HG03520 (cell line): Measurements from ENCODE around the gene FAM110D.

Source experiments
- ATAC-seq: cut with Tn5 transposase; IDR thresholded peaks from one replicate; pipeline ENCODE4 v1.9.1; 2021; ENCODE audit warnings: mild to moderate bottlenecking, moderate library complexity; ENCODE audit not compliant: unreplicated experiment

The FAM110D gene

DNA sequence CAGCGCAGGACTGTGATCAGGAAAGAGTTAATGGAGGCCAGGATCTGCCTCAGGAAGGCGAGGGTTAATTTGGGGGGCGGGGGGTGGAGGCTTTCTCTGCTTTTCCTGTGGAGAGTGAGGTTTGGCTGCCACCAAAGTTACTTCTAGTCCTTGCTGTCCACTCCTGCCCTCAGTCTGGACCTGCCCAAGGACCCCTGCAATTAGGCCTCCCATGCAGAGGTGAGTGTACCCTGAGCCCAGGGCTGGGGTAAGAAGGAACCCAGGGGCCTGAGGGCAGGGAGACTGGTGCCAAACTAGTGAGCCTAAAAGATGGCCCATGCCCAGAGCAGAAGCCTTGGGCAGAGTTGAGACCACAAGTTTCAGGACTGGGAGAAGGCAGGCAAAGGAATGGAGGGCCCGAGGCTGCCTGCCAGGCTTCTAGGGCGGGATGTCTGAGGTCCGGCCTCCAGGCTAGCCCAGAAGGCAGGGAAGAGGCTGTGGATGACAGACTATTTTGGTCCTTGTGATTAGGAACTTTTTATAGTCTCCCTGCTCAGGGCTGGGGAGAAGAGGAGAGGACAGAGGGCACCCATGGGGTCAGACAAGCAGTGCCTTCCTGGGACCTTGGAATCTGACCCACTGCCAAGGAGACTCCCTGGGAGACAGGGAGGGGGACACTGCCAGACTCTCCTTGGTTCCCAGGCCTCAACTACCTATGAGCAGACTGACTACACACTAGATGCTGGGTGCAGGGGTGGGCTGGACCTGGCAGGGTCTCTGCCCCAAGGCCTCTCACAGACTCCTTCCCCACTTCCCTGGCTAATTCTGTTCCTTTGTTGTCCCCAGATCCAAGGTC lies at the start of gene FAM110D:
Gene FAM110D, plus strand, starts transcription at position 172 of the 835 bp plus-strand sequence. CDS start 2,213 bp downstream, outside the sequence.
- no peak for ATAC-seq

DNA sequence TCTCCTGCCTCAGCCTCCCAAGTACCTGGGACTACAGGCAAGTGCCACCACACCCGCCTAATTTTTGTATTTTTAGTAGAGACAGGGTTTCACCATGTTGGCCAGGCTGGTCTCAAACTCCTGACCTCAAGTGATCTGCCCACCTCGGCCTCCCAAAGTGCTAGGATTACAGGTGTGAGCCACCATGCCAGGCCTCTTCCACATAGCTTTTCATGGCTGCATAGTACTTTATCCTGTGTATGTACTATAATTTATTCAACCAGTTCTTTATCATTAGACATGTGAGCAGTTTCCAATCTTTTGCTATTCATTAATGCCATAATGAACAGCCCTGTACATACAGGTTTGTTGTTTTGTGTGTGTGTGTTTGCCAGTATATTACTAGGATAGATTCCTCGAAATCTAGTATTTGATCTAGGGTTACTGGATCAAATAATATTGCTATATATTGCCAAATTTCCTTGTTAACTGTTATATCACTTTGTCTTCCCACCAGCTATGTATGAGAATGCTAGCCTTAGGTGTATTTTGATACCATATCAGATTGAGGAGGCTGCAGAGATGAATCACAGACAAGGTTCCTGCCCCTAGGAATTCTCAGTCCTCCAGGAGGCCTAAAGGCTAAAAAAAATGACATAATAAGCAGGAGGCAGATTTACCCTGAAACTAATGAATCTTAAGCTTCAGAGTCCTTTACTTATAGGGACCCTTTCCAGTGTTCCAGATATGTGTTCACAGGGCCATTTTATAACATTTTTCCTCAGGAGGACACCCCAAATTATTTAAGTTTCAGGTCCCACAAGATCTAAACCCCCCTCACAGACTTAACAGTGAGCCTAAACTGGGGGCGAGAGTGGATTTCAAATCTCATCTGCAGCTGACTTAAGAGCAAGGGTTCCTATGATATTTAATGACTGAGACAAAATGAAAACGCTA lies 49.4 kb upstream of the FAM110D start:
- ATAC-seq: no peak

DNA sequence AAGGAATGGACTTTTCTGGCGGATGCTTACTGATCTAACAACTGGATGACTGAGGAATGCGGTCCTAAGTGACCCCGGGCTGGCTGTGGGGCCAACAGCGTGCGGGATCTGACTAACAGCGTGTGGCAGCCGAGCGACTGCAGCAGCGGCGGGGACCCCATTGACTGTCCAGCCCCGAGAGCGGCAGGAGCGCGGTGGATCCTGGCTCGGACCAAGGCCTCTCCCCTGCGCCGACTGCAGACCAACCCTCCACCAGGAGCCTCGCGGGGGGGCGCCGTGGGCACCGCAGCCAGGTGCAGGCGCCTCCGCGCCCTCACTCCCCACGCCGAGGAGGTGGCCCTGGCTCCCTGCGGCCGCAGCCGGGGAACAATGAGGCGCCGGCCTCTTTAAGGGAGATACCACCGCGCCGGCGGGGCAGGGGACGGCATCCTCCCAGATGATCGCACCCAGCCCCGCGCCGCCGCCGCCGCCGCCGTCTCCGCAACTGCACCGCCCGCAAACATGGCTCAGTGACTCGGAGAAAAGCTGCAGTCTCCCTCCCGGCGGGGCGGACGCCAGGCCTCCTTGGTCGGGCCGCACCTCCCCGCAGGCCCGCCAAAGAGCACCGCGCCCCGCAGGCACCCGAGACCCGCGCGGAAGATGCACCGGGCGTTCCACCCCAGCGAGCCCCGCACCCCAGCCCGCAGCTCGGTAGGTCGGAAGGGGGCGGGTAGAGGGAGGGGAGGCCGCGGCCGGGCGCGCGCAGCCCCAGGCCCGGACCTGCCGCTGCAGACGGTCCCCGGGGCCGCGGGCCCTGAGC lies 47.9 kb upstream of the FAM110D start:
- peak; percentile 34 for ATAC-seq

DNA sequence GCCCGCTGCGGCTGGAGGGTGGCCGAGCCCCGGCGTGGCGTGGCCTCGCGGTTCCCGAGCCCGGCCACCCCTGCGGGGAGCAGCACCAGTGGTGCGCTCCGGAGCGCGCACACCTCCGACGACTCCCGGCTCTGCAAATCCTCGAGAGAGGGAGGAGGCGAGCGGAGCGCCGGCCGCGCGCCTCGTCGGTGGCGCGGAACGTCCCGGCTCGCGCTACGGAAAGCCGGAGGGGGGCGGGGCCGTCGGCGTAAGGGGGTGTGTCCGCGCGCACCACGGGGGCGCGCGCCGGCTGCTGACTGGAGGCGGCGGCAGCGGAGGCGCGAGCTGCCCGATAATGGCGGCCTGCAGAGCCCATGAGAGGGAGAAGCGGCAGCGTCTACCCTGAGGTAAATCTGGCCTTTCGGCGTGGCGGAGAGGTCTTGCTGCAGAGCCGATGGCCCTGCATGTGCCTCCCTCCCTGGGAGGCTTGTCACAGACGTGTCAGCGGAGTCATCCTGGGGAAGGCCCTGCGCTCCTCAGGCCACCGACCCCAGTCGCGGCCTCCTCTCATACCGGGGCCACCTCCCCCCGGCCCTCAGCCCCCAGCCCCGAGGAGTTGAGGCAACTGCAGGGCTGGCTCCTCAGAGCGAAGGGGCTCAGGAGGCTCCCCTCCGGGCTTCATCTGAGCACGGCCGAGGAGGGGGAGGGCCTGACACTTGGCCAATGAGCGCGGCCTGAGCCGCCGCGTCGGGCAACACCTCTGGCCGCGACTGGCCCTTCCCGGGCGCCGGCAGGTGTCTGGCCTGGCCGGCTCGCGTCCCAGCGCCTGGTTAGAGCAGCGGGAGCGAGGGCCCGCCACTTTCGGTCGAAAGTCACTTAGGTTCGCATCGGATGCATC lies 47.1 kb upstream of the FAM110D start, which contains the start of gene PDIK1L:
Gene PDIK1L, plus strand, starts transcription at position 295 of the 877 bp plus-strand sequence. CDS start 2,485 bp downstream, outside the sequence.
- peak; percentile 65 for ATAC-seq

DNA sequence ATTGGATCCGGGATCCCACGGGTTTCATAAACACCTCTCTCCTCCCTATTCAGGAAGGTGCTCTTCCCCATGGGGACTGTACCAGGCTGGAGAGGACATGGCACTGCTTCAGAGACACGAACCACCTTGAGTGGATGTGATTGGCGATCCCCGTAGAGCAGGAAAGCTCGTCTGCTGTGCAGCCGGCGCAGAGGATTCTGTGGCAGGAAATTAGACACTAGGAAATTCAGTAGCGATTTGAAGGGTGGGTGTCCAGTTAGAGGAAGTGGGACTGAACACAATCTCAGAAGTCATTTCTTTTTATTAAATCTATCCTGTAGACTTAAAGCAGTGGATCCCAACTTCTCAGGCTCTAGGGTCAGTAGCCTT lies 46.5 kb upstream of the FAM110D start:
- peak; percentile 2 for ATAC-seq

DNA sequence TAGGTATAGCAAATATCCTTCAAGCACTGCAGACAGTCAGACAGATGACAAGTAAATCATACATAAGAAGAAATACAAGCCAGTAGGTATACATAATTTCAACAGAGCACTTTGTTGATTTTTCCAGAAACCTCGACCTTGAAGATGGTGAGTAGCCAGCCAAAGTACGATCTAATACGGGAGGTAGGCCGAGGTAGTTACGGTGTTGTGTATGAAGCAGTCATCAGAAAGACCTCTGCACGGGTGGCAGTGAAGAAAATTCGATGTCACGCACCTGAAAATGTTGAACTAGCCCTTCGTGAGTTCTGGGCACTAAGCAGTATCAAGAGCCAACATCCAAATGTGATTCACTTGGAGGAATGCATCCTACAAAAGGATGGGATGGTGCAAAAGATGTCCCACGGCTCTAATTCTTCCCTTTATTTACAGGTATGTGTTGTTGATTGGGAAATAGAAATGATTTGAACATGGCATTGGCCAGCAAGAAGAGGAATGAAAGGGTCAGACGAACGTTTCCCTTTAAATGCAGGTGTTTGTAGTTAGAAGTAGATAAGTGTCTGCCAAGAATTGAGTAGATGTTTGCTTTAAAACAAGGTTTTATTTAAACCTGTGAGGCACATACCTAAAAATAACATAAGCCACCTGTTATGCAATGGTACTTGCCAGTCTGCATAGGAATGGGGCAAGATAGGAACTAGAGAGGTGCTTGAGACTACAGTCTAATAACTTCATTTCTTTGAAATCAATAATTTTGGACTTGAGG lies 44.5 kb upstream of the FAM110D start:
- no peak for ATAC-seq

DNA sequence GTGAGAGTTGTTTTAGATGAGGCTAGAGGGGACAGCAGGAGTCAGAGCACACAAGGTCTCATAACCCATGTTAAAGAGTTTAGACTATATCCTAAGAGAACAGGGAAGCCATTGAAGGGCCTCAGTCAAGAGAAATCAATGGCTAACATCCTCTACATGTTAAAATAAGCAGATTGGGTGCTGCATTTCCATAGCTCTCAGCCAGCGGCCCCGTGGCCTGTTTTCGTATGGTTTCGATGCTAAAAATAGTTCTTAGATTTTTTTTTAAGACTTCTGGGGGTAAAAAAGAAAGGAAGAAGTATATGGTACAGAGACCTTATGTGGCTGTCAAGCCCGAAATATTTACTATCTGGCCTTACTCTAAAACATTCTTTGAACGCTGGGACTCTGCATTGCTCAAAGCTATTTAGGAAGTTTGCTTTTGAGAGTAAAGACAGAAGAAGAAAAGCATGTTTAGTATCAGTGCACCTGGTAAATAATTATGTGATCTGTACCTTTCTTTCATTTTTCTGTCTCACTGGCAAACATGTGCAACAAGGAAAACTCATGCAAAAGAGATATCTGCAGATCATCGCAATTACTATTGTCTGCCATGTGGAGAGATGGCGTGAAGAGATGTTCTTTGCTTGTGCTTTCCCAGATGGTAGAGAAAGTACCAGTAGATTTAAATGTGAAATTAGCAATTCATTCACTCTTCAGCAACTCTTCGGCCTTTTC lies 38.8 kb upstream of the FAM110D start:
- no peak for ATAC-seq

DNA sequence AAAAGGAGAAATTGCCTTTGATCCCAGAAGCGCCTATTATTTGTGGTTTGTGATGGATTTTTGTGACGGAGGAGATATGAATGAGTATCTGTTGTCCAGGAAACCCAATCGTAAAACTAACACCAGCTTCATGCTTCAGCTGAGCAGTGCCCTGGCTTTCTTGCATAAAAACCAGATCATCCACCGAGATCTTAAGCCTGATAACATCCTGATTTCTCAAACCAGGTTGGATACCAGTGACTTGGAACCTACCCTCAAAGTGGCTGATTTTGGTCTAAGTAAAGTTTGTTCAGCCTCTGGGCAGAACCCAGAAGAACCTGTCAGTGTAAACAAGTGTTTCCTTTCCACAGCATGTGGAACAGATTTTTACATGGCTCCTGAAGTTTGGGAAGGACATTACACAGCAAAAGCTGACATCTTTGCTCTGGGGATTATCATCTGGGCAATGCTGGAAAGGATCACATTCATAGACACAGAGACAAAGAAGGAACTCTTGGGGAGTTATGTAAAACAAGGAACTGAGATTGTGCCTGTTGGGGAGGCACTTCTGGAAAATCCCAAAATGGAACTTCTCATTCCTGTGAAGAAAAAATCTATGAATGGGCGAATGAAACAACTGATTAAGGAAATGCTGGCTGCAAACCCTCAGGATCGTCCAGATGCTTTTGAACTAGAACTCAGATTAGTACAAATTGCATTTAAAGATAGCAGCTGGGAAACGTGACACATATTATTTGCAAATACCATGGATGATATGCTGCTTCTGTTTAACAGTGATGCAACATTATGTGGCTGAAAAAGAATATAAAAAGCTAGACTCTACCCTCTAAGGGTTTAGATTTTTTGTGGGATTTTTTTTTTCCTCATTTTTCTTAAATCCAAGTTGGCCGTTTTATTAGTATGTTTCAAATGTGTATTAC lies 36.8 kb upstream of the FAM110D start:
- ATAC-seq: no peak

DNA sequence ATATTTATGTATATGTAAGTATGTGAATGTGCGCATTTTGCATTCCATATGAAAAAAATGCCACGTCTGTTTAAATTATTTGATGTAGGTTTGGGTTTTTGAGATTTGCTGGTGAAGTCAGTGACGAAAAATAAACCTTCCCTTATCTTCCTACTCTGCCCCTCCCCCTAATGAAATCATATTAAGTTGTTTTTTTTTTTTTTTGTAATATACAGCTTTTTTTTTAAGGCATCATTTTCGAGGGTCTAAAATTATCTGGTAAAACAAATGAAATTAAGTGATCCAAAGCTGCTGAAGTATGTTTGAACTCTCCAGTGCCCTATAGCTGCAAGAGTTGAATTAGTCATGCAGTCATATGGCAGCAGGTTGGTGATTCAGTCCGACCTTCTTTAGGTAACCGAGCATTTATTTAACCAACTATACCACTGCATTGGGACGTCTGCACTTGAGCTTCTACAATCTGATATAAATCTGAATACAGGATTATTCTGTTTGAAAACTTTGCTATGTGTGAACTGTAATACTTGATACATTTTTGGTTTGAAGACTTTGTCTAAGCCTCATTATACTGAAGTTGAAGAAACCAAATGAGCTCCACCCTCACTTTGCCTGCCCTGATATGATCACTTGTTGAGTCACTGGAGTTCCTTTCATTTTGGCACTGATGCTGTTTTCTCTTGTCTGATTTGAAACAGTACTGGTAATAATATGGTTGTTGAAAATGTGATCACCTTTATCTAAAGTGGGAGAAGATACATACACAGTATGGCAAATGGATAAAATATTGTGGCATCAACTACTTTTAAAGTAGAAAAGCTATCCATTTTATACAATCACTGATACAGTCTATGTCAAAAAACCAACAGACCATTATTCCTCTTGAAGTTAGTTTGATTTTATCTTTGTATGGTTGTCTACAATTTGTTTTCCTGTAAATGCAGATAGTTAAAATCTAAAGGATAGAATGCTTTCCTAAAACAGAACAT lies 35.6 kb upstream of the FAM110D start:
- ATAC-seq: no peak

DNA sequence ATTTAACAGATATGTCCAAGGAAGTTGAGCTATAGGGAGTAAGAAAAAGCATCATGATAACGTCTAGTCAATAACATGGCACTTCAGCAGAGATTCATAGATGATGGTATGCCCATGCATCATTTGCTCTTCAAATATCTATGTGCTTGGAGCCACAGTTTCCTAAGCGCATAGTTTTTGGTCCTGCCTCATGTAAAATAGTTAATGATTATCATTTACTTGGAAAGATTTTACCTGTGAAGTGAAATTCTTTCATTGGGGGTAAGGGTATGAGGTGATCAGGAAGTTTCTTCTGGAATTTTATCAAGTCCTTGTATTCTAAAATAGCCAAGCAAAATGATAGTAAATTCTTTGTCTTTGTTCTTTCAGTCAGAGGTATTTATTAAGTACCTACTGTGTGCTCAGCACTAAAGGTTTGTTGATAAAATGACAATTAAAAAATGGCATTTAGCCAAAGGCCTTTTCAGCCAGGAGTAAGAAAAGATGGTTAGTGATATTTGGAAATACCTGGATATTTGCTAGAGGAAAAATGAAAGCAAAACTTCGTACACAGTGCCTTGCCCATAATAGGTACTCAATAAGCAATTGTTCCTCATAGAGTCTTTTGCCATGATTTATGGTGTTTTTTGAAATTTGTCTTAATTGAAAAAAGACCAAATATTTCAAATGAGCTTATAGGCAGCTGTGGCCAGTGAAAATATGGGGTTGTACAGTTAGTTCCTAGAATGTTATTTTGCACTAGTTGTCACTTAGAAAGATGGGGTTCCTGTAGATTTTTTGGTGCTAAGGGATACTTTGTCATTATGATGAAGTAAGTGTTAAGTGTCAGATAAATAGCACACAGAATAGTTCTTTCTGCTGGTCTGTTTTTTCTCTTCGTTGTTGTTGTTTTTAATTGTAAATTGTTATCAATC lies 34.2 kb upstream of the FAM110D start:
- no peak for ATAC-seq

DNA sequence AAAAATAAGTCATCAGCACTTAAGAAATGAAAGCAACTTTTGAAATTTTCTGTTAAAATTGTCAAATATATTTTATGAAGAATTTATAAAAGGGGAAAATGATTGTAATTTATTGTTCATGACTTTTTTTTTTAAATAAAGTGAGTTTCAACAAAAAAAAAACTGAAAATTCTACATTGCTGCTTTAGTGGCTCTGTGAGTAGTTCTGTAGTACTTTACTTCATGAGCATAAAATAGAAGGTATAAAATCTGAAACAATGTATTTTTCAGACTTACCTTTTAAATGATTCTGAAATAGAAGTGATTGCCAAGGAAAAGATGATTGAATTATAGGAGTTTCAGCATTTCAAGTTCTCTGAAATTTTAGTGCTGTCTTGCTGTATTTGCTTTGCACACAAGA lies 33.5 kb upstream of the FAM110D start:
- ATAC-seq: no peak

DNA sequence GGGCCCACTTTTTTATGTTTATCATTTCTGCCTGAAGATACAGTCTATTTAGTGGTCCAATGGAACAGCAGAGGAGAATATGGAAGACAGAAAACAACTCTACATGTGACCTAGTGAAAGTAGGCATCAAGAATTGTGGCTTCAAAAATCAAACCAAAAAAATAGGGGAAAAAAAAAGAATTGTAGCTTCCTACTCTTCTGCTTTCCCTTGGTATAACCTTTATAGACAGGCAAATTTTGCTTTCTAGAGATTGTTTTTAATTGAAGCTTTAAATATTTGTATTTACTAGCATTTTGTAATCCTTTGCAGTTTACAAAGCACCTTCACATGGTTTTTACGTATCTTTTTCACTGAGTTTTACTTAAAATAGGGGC lies 32.9 kb upstream of the FAM110D start:
- no peak for ATAC-seq

DNA sequence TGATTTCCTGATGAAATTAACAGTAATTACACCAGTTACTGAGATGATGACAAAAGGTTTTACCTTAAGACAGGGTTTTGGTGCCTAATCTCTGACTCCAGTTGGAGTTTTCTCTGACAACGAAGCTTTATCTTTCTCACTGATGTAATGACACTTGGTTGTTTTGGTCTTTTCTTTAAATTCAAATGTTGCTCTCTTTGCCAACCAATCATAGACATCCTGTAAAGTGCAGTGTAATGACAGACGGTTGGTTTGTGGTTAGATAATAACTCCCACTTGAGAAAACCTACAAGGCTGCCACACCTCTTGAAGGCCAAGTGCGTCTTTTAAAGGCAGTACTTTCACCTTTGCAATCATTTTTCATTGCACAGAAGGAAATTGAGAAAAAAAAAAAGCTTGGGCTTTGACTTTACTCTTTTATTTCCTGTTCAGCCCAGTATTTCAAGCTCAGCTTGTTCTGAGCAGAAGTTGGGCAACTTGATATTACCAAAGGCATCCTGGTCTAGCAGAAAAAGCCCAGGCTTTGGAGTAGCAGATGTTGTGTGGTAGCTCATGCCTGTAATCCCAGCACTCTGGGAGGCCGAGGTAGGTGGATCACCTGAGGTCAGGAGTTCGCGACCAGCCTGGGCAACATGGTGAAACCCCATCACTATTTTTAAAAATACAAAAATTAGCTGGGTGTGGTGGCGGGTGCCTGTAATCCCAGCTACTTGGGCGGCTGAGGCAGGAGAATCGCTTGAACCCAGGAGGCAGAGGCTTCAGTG lies 32.4 kb upstream of the FAM110D start:
- ATAC-seq: no peak
